ENCODE results near the gene DAW1. TPM values are rescaled to one million over a fixed set of nuclear protein-coding genes. Genes with fewer than 3 reads are reported as not detected.

Gene DAW1
- total and polyA plus RNA-seq, 10 of the 15 experiments (the other 5 are each of a cell fraction or from before 2014, with no cell fraction given) = 0.04 TPM; not detected in 9

DNA sequence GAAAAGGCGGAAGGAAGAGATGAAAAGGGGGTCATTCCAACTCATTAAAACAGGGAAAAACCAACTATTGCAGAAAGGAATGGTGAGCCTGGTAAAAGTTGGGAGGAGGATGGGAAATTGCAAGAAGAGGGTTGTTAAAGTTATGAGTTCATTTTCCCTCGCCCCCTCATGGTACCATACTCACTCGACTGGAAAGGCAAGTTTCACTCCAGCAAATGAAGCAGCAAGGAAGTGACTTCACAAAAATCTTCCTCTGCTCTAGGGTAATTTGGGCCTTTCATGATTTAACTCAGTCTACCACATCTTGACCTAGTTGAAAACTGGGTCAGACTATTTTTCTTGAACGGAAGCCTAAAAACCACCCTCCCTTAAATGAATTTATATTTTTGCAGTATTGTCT lies 22.8 kb upstream of the DAW1 start:
- Histone ChIP-seq H3K9me3 (replicated peaks; ENCODE audit: control insufficient read depth, insufficient read depth, low read length) (no peaks in the 10 kb centered on the region; the same call in 2 of the 3 replicates), H3K9ac (ENCODE audit: control insufficient read depth, insufficient read depth, low read length) (no peak overlapping the region), H4K20me1 (ENCODE audit: control insufficient read depth, insufficient read depth) (no peaks in the 10 kb centered on the region), H3K36me3 (ENCODE audit: control insufficient read depth in 2 of 2, insufficient read depth in 2 of 2, low read length in 1 of 2) (no peaks in the 10 kb centered on the region), H3K4me1 (ENCODE audit: control insufficient read depth, insufficient read depth, low read length) (peaks cover 8% of the 10 kb centered on the region; the same call in 1 of the 2 replicates), H3K27me3 (replicated peaks in 1 of 2; ENCODE audit: control insufficient read depth in 2 of 2, insufficient read depth in 2 of 2, low read length in 1 of 2) (no peaks in the 10 kb centered on the region), H3K4me2 (ENCODE audit: control insufficient read depth, insufficient read depth) (0 out of 2 replicates have a peak overlapping the region, but pooled peaks have one; percentile 5), H3K79me2 (ENCODE audit: control insufficient read depth, insufficient read depth, low read length) (no peaks in the 10 kb centered on the region), H2AFZ (ENCODE audit: control insufficient read depth, low read depth, low read length) (no peak overlapping the region; the same call in 1 of the 2 replicates), H3K27ac (ENCODE audit: control insufficient read depth, insufficient read depth) (peak overlapping the region; percentile 38), H3K4me3 (peak overlapping the region; percentile 20; the same call in 1 of the 2 replicates)
- ChIA-PET POLR2A (no interaction called here), CTCF (no interaction called here), RAD21 (ENCODE audit: unreplicated experiment) (interaction anchor here (0.7 kb wide), 1 partner anchor 1009 kb away, joined by 3 read pairs; no protein-coding TSS in a partner anchor), SMC1A (ENCODE audit: uncharacterized antibody, unreplicated experiment) (interaction anchor here (3.3 kb wide), 1 partner anchor 13 kb away, joined by 16 read pairs; no protein-coding TSS in a partner anchor)
- intact Hi-C loops (cut with micrococcal nuclease; ENCODE audit: unreplicated experiment) (loop anchor here (2.0 to 10.0 kb wide), 4 partner anchors 34 to 524 kb away; partner anchors contain the start of gene MFF), in situ Hi-C loops (cut with MboI) (no loop called here)
- BruUV-seq (replicated peaks) = no TSS peak
- FAIRE-seq (peak; percentile 62), DNase-seq (ENCODE audit: low read depth, low spot score) (peak; percentile 80), ATAC-seq (peak; percentile 95)
- 23% methylated on average over 4 of the region's 4 CpGs for WGBS (ENCODE audit: insufficient coverage, insufficient replicate concordance, low lambda C conversion rate, missing lambda C conversion rate)
- TF ChIP-seq ZZZ3 (IDR thresholded peaks at IDR 0.05; ENCODE audit: control insufficient read depth, insufficient read length, low read depth) (no peak), RELA (IDR thresholded peaks at IDR 0.05; ENCODE audit: borderline replicate concordance, partially characterized antibody) (no peak), SMC3 (IDR thresholded peaks at IDR 0.05; ENCODE audit: borderline replicate concordance, low read length) (no peak), IKZF1 (conservative IDR thresholded peaks at IDR 0.05) (peak; percentile 88), MEF2A (IDR thresholded peaks at IDR 0.05; ENCODE audit: insufficient read depth, low read depth, low read length) (0 out of 2 replicates have a peak, but pooled peaks have one; percentile 59), ZSCAN29 (IDR thresholded peaks at IDR 0.05) (no peak), HDGF (IDR thresholded peaks at IDR 0.05) (no peak), SIX5 (IDR thresholded peaks at IDR 0.05; ENCODE audit: low read depth, low read length, severe bottlenecking) (no peak), YBX1 (IDR thresholded peaks at IDR 0.05) (no peak), NR2C1 (IDR thresholded peaks at IDR 0.05) (no peak), IKZF2 (IDR thresholded peaks at IDR 0.05) (peak in 1 of 2 experiments; percentile 73; a peak in 3 of 4 replicates), GABPA (IDR thresholded peaks at IDR 0.05; ENCODE audit: low read depth) (peak; percentile 72), JUND (IDR thresholded peaks at IDR 0.05; ENCODE audit: low read depth, low read length) (no peak)
- TF ChIP-seq, protein P1, sequence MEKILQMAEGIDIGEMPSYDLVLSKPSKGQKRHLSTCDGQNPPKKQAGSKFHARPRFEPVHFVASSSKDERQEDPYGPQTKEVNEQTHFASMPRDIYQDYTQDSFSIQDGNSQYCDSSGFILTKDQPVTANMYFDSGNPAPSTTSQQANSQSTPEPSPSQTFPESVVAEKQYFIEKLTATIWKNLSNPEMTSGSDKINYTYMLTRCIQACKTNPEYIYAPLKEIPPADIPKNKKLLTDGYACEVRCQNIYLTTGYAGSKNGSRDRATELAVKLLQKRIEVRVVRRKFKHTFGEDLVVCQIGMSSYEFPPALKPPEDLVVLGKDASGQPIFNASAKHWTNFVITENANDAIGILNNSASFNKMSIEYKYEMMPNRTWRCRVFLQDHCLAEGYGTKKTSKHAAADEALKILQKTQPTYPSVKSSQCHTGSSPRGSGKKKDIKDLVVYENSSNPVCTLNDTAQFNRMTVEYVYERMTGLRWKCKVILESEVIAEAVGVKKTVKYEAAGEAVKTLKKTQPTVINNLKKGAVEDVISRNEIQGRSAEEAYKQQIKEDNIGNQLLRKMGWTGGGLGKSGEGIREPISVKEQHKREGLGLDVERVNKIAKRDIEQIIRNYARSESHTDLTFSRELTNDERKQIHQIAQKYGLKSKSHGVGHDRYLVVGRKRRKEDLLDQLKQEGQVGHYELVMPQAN (conservative IDR thresholded peaks at IDR 0.05) = 0 out of 2 replicates have a peak, but pooled peaks have one; percentile 11
- TF ChIP-seq, protein P2, sequence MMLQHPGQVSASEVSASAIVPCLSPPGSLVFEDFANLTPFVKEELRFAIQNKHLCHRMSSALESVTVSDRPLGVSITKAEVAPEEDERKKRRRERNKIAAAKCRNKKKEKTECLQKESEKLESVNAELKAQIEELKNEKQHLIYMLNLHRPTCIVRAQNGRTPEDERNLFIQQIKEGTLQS (IDR thresholded peaks at IDR 0.05; ENCODE audit: borderline replicate concordance, extremely low read depth, low read depth, low read length) = no peak
- TF ChIP-seq, protein P3, sequence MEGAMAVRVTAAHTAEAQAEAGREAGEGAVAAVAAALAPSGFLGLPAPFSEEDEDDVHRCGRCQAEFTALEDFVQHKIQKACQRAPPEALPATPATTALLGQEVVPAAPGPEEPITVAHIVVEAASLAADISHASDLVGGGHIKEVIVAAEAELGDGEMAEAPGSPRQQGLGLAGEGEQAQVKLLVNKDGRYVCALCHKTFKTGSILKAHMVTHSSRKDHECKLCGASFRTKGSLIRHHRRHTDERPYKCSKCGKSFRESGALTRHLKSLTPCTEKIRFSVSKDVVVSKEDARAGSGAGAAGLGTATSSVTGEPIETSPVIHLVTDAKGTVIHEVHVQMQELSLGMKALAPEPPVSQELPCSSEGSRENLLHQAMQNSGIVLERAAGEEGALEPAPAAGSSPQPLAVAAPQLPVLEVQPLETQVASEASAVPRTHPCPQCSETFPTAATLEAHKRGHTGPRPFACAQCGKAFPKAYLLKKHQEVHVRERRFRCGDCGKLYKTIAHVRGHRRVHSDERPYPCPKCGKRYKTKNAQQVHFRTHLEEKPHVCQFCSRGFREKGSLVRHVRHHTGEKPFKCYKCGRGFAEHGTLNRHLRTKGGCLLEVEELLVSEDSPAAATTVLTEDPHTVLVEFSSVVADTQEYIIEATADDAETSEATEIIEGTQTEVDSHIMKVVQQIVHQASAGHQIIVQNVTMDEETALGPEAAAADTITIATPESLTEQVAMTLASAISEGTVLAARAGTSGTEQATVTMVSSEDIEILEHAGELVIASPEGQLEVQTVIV (IDR thresholded peaks at IDR 0.05; ENCODE audit: borderline replicate concordance, partially characterized antibody) = no peak
- TF ChIP-seq, protein P4, sequence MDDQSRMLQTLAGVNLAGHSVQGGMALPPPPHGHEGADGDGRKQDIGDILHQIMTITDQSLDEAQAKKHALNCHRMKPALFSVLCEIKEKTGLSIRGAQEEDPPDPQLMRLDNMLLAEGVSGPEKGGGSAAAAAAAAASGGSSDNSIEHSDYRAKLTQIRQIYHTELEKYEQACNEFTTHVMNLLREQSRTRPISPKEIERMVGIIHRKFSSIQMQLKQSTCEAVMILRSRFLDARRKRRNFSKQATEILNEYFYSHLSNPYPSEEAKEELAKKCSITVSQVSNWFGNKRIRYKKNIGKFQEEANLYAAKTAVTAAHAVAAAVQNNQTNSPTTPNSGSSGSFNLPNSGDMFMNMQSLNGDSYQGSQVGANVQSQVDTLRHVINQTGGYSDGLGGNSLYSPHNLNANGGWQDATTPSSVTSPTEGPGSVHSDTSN (IDR thresholded peaks at IDR 0.05; ENCODE audit: insufficient replicate concordance, low read depth, low read length) = no peak

Measured in GM12878 (cell line).